HG03103 (cell line): ENCODE measurements around the gene SEMA6B.
"Not testable (repeated sequence)": the region's sequence is repeated elsewhere in the genome, so short reads cannot be mapped to it uniquely, and the experiment has no call there.

Source experiments
- ATAC-seq: cut with Tn5 transposase; IDR thresholded peaks from one replicate; pipeline ENCODE4 v1.9.1; 2021; ENCODE audit warnings: low read depth; ENCODE audit not compliant: unreplicated experiment

SEMA6B gene

GRCh38 chr19:4531562-4532165 is 27.8 kb downstream of the SEMA6B start:
- ATAC-seq = no peak

DNA sequence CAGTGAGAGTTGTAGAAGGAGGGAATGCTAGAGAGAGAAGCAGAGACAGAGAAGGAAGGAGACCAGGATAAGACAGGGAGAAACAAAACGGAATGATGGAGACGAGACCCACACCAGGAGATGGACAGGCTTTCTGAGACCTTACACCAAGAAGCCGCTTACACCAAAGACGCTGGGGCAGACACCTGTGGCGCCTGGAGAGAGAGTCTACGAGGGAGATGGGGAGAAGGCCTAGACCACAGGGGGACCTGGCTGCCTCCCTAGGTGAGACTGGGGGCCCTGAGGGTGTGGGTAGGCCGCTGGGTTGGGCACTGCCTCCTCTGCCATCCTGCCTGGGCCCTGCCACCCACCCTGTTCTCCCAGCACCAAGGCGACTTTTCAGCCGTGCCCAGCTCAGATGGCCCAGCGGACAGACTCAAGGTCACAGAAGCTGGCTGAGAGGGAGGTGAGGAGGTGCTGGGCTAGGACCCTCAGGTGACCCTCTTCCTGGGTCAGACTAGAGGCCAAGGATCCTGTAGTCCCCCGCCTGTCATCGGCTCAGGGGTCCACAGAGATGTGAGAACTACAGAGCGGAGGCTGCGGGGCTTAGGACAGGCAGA is 29.5 kb downstream of the SEMA6B start:
- ATAC-seq = no peak

- no peak for ATAC-seq
These were observed 30.6 kb downstream of the SEMA6B start for GRCh38 chr19:4528843-4529242.

- not testable (repeated sequence) for ATAC-seq
These were observed 32.1 kb downstream of the SEMA6B start for GRCh38 chr19:4527377-4527776.

DNA sequence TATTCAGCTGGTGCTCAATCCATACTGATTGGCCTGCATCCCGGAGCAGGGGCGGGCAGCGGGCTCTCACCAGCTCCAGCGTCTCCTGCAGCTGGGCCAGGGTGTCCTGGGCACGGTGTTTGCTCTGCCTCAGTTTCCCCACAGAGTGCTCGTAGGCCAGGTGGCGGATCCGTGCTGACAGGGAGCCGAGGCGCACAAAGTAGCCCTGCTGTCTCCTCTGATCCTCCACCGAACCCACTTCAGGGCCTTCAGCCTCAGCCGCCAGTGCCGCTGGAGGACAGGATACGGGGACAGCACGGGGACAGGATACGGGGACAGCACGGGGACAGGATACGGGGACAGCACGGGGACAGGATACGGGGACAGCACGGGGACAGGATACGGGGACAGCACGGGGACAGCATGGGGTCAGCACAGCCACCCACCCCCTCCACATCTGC is 33.9 kb downstream of the SEMA6B start:
- no peak for ATAC-seq

DNA sequence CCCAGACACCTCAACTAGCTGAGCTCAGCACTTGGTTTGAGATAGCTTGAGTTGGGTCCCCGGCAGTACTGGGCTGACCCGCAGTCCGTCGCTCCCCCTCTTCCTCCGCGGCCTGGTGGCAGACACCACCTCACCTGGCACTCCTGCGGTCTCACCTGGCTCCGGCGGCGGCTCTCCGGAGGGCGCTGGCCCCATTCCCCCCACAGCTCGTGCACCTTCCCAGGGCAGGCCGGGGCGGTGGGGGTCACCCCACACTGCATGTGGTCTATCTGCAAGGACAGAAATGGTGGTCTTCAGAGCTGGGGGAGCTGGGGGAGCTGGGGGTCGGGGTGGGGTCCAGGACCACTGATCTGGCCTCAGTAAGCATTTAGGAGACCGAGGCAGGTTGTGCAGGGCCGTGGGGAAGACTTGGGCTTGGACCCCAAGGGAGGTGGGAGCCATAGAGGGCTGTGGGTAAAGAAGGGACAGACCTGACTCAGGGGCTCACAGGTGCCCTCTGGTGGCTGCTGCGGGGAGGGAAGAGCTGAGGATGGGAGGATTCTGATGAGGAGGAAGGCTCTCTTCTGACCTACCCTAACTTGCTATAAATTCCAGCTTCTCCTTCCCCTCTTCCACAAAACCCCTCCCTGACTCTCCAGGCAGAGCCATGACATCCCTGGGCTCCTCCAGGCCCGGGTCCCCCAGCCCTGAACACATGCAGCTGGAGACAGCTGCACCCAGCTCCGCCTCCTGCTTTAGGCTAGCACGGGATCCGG is 34.5 kb downstream of the SEMA6B start:
- ATAC-seq = no peak

- no peak for ATAC-seq
These were observed 36.0 kb downstream of the SEMA6B start for GRCh38 chr19:4523306-4524110.

DNA sequence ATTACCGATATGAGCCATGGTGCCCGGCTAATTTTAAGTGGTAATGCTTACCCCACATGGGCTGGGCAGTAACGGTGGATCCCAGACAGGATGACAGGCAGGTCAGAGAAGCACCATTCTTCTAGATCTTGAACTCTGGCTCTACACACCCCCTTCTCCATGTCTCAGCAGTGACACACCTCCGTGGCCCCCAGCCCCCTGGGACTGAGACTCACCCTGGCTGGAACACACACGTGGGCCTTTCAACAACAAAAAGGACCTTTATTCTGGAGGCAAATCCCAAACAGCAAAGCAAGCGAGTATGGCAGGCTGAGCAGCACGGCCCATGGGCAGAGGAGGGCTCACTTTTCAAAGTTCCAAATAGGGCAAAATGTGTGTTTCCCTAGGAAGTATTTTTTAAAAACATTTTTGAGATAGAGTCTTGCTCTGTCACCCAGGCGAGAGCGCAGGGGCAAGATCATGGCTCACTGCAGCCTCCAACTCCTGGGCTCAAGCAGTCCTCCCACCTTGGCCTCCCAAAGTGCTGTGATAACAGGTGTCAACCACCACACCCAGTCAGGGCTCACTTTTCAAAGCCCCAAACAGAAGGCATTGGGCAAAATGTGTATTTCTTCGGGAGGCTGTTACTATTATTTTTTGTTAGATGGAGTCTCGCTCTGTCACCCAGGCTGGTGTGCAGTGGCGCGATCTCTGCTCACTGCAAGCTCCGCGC is 37.0 kb downstream of the SEMA6B start:
- no peak for ATAC-seq

DNA sequence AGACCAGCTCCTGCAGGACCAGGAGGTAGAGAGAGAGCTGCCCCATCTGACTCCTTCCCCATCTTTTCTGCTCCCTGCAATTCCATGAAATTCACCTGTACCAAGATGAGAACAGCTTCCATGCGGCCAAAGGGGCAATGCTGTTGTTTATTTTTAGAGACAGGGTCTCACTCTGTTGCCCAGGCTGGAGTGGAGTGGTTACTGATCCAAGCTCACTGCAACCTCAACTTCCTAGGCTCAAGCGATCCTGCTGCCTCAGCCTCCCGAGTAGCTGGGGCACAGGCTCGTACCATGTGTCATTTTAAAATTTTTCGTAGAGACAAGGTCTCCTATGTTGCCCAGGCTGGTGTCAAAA is 37.6 kb downstream of the SEMA6B start:
- no peak for ATAC-seq

DNA sequence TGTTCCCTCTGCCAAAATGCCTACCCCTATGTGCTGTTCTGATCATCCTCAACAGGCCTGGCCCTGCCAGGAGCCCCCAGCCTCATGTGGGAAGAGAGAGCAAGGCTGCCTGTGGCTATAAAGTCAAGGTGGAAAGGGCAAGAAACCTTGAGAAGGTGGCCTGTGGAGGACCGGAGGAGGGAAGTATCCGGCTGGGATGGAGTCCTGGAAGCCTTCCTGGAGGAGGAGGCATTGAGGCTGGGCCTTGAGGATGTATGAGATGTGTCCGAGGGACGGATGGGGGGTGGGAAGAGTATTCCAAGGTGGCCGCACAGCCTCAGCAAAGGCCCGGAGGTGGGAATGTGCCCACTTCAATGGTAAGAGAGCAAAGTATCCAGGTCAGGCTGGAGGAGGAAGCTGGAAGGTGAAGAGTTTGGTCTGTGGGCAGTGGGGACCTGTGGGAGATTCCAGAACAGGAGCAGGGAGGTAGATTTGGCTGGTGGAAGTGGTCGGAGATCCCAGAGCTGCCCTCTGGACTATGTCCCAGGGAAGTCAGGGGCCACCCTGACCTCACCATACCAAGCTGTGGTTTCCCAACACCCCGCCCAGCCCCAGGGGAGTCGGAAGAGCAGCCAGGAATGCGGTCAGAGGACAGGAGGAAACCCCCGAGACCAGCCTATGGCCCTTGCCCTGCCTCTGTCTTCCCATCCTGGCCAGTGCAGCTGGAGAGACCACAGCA is 38.2 kb downstream of the SEMA6B start:
- ATAC-seq = no peak

GRCh38 chr19:4519521-4520277 is 39.8 kb downstream of the SEMA6B start:
- ATAC-seq = no peak

DNA sequence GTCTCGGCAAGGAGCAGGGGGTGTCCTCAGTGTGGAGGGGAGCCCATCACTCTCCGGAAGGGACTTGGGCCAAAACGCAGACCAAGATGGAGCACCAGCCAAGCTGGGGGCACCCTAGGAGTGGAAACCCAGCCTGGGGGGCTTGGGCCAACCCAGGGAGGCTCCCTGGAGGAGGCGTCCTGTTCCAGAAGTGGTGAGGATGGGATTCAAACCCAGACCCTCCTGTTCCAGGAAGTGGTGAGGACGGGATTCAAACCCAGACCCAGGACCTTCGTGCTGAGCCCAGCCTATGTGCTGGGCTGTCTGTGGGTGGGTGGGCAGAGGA is 40.4 kb downstream of the SEMA6B start:
- no peak for ATAC-seq

GRCh38 chr19:4518345-4519171 is 40.9 kb downstream of the SEMA6B start, which contains the start of gene PLIN4:
Gene PLIN4, minus strand, starts transcription at chr19:4518486. Its CDS starts 214 bp downstream, at chr19:4518272.
- ATAC-seq = no peak

DNA sequence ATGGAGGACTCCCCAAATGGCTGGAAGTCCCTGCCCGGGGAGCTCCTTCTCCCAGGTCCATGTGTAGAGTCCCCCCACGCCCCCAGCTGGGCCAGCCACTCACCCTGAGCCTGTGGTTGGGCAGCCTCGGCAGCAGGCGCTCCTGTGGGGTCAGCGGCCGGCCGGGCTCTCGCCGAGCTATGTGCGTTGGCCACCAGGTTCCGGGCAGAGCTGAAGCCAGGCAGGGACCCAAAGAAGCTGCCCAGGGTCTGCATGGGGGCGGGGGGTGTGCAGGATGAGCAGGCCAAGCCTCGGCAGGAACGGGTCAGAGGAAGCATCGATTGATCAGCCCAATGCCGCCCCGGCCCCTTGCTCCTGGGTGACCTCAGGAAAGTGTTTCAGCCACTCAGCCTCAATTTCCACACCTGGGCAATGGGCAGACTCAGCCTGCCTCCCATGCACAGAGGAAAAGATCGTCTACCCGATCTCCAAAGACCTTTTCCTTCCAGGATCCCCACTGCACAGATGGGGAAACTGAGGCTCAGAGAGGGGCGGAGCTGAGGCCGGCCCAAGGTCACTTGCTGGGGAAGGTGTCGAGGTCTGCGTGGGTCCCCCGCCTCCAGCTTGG is 41.9 kb downstream of the SEMA6B start:
- no peak for ATAC-seq

DNA sequence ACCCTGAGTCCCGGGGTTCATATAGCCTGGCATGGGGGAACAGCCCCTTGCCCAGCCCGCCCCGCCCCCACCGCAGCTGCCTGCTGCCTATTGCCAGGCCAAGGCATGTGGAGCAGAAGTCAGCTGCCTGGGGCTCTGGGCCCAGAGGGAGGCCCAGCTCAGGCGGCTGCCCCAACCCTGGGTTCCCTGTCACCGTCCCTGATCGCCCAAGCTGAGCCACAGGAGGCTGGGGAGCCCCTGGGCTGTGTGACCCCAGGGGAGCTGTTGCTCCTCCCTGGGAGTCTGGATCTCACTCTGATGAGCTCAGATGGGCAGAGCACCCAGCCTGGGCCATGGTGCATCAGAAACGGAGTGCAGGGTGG is 42.6 kb downstream of the SEMA6B start:
- ATAC-seq = no peak

DNA sequence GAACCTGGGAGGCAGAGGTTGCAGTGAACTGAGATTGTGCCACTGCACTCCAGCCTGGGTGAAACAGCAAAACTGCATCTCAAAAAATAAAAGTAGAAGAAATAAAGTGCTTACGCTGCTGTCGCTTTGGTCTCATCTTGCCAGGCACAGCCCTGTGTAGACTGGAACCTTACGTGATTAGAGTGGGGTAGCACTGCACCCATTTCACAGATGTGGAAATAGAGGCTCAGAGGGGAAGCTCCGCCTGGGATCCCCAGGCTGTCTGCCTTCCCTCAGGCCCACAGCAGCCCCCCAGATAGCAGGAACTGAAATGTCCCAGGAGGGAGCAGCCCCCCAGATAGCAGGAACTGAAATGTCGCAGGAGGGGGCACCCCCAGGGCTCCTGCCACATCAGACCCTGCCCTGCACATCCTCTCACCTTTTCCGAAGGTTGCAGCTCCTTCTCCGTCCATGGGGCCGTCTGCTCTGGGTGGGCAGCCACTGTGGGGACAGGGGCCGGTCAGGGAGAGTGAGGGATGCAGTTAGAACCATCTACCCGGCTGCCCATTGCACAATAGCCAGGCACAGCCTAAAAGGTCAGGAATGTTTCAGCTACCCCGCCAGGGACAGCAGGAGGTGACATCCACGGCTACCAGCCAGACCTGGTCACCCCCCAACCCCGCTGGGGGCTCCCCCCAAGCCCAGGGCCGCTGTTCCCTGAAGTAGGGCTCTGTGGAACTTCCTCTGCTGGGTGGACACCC is 43.1 kb downstream of the SEMA6B start:
- no peak for ATAC-seq

- no peak for ATAC-seq
These were observed 43.8 kb downstream of the SEMA6B start for GRCh38 chr19:4515732-4516131.
